GM21825 (cell line): ENCODE measurements around the gene TMCO4.
A peak's percentile ranks its signal among the peaks of the same experiment; 100 is the strongest.
"Not testable (repeated sequence)": the region's sequence is repeated elsewhere in the genome, so short reads cannot be mapped to it uniquely, and the experiment has no call there.

Source experiments
- ATAC-seq: cut with Tn5 transposase; IDR thresholded peaks from one replicate; pipeline ENCODE4 v1.9.1; 2021; ENCODE audit warnings: mild to moderate bottlenecking, moderate library complexity; ENCODE audit not compliant: unreplicated experiment

TMCO4 gene

DNA sequence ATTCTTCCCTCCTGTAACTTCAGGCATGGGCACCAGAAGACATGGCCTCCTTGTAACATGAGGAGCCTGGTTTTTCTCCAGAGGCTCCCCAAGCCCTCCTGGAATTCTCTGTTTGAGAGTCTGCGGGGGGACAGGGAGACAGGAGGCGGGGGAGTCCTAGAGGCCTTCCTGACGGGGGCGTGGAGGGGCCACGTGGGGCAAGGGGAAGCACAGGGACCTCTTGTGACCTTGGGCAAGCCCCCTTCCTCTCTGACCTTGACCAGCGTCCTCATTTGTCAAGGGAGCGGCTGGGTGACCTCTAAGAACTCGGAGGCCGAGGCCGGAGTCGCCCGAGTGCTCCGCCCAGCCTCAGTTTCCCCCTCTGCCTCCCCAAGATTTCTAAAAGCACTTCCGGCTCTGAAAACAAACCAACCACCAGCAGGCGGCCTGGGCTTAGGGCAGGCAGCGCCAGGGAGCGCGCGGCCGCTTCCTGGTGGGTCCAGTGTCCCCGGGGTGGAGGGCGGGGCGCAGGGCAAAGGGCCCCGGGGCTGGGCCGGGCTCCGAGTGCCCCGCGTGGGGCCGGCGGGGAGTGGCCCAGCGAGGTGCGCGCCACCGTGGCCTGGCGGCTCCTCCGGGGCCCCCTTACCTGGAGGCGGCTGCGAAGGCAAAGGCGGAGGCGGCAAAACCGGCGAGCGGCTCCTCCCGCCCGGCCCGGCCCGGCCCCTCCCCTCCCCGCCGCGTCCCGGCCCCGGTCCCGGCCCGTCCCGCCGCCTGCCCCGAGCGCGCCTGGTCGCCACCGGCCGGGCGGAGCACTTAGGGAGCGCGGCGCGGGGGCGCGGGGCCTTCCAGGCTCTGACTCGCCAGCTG, at the start of gene TMCO4:
Gene TMCO4 (minus strand): TSS at position 687 of the 846 bp plus-strand sequence. CDS start 19,158 bp downstream, outside the sequence.
- peak; percentile 50 for ATAC-seq

DNA sequence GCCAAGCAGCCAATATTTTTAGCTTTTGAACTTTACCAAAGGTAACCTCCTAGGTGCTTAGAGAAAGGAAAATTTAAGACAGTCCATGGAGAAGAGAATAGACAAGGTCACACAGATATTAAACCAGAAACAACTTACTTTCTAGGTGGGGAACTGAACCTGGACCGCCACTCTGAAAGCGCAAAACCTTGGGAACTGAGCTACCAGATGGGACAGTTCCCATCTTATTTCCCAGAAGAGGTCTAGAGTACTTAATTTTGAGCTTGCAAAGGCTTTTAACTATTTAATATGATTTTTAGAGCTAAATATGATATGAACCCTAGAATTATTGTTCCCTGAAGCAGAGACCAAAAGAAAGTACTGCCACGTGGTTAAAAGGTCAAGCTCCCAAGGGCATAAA, 49.6 kb upstream of the TMCO4 start:
- not testable (repeated sequence) for ATAC-seq

DNA sequence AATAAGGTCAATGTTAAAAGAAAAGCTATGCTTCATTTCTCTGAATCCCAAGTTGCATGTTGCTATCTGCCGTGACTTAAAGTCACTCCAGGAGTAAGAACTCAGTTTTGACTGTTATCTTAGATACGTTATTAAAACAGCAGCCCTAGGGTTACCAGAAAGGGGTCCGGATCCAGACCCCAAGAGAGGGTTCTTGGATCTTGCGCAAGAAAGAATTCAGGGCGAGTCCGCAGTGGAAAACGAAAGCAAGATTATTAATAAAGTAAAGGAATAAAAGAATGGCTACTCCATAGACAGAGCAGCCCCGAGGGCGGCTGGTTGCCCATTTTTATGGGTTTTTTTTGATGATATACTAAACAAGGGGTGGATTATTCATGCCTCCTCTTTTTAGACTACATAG, 47.6 kb upstream of the TMCO4 start:
- ATAC-seq = not testable (repeated sequence)

DNA sequence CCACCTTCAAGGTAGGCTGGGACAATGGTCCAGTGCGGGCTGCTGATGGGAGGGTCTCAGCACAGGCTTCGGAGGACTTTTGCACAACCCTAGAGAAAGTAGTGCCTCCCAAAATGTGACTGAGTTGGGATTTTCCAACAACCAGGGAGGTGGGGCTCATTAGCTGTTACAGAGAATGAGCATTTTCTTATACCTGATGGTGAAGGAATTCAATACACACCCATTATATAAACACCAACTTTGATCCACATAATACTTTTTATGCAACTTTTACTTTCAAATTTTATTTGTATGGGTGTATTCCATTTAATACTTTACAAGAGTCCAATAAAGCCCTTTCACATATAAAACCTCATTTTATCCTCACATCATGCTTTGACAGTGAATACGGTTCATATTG, 46.6 kb upstream of the TMCO4 start:
- no peak for ATAC-seq

DNA sequence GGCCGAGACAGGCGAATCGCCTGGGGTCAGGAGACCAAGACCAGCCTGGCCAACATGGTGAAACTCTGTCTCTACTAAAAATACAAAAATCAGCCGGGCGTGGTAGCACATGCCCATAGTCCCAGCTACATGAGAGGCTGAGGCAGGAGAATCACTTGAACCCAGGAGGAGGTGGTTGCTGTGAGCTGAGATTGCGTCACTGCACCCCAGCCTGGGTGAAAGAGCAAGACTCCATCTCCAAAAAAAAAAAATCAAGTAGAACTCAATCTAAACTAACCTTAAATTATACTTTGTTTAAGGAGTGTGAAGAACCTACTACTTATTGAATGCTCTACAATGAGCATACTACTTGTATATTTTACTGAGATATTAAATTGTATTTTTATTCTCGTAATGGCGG, 45.8 kb upstream of the TMCO4 start:
- no peak for ATAC-seq

DNA sequence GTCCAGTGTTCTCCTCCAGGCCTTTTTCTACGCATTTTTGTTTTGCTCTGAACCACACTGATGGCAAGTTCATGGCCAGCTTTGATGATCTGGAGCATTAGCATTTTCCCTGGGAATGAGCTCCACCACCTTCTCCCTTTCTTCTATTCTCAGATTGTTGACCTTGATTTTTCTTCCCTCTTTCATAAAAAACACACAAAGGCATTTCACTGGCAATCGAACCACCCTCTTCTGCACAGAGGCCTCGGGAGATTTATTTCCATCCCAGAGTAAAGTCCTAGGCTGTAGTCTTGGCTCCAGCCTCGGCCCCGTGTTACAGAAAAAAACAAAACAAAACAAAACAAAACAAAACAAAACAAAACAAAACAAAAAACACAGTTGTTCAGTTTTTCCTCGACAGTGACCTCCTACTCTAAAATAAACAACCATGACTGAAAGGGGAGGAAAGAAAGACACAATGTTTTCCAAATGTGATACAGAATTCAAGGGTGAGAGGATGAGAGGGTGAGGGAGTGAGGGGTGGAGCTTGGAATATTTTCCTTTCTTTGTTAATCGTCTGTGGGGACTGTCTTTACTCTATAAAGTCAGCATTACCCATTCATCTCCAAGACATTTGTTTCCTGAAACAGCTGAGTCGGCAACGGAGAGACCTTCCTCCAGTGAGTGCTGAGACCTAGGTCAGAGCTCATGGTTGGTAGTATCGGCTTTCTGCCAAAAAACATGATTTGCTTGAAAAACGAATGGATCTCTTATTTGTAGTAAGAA, 45.2 kb upstream of the TMCO4 start:
- ATAC-seq = no peak

DNA sequence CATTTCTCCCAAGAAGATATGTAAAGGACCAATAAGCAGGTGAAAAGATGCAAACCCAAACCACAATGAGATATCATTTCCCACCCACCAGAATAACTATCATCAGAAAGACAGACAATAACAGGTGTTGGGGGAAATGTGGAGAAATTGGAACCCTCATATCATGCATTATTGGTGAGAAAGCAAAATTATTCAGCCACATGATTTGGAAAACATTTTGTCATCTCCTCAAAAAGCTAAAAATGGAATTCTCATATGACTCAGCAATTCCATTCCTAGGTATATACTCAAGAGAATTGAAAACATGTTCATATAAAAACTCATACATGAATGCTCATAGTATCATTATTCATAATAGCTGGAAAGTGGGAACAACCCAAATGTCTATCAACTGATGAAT, 40.5 kb upstream of the TMCO4 start:
- no peak for ATAC-seq

DNA sequence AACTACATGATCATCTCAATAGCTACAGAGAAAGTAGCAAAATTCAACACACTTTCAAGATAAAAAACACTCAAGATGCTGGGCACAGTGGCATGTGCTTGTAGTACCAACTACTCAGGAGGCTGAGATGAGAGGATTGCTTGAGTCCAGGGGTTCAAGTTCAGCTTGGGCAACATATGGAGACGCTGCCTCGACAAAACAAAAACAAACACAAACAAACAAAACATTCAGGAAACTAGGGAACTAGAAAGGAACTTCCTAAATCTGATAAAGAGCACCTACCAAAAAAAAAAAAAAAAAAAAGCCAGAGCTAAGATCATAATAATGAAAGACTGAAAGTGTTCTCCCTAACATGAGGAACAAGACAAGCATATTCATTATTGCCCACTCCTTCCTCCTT, 38.1 kb upstream of the TMCO4 start:
- ATAC-seq = no peak

DNA sequence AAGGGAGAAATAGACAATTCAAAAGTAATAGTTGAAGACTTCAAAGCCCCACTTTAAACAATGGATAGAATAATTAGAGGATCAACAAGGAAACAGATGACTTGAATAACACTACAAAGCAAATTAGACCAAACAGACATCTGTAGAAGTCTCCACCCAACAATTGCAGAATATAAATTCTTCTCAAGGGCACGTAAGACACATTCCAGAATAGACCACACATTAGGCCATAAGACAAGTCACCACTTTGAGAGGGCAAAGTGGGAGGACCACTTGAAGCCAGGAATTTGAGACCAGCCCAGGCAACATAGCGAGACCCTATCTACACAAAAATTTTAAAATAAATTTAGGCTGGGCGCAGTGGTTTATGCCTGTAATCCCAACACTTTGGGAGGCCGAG, 35.9 kb upstream of the TMCO4 start:
- ATAC-seq = no peak

DNA sequence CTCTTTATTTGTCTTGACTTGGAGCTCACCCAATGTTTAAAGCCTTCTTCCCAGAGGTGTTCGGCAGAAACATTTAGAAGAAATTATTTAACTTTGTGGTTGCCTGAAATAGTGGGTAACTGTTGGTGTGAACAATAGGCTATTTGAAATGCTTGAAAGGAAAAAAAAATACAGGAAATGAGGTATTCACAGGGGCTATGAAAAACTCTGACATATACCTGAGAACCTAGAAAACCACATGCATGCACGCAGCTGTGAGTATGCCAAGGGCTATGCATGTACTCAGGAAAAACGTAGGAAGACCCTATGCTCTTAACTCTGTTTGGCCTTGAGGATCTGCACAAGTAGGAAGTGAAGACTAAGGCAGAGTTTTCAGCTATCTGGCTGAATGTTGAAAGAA, 31.7 kb upstream of the TMCO4 start:
- ATAC-seq = no peak

DNA sequence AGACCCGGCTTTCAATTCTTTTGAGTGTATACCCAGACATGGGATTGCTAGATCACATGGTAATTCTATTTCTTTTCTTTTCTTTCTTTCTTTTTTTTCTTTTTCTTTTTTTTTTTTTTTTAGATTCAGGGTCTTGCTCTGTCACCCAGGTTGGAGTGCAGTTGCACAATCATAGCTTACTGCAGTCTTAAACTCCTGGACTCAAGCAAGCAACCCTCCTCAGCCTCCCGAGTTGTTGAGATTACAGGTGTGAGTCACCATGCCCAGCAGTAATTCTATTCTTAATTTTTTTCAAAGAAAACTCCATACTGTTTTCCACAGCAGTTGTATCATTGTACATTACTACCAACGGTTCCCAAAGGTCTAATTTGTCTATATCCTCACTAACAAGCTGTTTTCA, 28.8 kb upstream of the TMCO4 start:
- ATAC-seq = no peak

DNA sequence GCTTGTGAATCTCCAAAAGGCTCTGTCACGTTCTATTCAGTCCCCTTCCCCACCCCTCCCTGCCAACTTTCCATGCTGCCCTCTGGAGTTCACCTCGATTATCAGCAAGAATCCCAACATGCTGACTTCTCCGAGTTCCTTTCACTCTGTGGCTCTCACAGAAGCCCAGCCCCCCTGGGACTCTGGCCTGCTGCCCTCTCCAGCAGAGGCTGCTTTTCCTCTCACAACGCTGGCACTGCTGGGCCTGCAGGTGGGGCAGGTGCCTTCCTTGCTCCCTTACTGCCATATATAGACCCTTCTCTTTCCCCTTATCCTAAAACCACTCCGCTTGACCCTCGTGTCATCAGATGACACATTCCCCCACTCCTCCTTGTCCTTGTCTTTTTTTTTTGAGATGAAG, 25.6 kb upstream of the TMCO4 start:
- no peak for ATAC-seq

DNA sequence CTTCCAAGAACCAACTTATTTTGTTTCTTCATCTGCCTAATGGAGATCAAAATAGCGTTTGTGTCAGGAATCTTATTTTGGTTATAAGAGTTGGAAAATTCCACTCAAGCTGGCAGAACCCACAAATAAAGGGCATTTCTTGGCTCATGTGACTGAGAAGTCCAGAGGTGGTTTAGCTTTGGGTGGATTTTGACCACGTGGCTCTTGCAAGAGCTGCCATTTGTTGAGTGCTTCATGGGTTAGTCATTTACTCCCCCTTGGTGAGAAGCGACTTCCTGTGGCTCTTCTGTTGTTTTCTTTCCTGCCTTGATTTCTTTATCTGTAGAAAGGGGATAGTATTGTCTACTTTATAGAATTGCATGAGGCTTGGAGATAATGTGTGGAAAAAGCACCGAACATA, 24.8 kb upstream of the TMCO4 start:
- no peak for ATAC-seq

DNA sequence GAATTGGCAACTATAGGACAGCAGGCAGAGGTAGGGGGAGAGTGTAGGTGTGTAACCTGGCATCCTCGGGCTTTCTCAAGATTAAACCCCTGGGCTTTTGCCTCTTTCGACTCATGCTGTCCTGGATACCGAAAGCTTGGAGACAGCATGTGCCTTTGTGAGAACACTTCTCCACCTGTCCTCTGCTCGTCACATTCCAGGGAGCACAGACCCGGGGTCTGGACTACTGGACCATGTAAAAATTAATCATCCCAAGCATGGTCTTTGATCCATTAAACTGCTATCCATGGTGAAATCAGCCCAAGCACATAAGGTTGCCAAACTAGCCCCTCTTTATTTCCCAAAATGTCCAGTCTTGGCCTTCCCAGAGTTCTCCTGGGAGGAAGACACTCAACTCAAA, 24.3 kb upstream of the TMCO4 start:
- ATAC-seq = no peak

DNA sequence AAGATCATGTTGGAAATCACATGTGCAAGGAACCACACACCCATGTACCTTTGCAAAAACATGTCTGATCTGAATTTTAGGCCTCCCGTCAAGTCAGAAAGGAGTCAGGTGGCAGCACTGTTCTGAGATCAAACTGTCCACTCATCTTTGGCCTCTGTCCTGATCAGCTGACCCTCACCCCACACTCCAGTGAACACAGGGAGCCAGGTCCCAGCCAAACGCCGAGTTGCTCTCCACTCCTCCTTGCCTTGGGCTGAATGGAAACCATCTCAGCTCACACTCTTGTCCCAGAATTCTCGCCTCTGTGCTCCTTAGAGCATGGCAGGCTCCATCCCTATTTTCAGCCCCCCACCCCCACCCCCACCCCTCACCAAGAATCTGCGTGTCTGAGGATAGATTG, 20.0 kb upstream of the TMCO4 start:
- no peak for ATAC-seq

DNA sequence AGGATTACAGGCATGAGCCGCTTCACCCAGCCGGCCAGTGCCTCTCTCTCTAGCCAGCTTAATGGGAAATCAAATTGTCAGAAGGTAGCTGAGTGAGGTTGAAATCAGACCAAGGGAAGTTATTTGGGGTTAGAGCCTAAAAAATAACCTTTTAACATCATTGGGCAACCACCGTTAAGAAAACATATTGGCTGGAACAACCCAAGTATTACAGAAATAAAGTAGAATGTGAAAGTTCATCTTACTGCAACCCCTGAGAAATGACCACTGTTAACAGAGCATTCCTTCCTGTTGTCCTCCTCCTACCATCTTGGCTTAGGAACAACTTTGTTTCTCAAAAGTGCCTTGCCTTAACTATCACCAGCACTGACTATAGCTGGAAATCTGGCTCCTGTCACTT, 18.6 kb upstream of the TMCO4 start:
- ATAC-seq = no peak

DNA sequence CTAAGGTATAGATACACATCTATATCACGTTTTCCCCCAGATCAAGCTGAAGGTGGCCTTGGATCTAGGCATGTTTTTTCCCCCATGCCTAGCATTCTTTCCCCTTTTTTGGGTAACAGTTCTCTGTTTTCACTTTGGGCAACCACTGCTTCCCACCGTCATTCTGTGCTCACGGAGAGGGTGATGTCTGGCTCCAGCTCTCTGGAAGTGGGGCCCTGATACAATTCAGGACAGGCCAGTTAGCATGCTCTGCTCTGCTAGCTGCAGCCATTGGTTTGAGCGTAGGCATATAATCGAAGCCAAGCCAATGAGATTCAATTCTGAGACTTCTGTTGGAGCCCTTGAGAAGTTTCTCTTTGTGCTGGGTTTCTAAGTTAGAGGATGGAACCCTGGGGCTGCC, 17.4 kb upstream of the TMCO4 start:
- ATAC-seq = no peak

DNA sequence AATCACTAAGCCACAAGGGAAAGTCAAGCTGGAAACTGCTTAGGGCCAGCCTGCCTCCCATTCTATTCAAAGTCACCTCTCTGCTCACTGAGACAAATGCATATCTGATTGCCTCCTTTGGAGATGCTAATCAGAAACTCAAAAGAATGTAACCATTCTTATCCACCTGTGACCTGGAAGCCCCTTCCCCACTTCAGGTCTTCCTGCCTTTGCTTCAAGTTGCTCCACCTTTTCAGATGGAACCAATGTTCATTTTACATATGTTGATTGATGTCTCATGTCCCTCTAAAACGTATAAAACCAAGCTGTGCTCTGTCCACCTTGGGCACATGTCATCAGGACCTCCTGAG, 17.0 kb upstream of the TMCO4 start:
- not testable (repeated sequence) for ATAC-seq

DNA sequence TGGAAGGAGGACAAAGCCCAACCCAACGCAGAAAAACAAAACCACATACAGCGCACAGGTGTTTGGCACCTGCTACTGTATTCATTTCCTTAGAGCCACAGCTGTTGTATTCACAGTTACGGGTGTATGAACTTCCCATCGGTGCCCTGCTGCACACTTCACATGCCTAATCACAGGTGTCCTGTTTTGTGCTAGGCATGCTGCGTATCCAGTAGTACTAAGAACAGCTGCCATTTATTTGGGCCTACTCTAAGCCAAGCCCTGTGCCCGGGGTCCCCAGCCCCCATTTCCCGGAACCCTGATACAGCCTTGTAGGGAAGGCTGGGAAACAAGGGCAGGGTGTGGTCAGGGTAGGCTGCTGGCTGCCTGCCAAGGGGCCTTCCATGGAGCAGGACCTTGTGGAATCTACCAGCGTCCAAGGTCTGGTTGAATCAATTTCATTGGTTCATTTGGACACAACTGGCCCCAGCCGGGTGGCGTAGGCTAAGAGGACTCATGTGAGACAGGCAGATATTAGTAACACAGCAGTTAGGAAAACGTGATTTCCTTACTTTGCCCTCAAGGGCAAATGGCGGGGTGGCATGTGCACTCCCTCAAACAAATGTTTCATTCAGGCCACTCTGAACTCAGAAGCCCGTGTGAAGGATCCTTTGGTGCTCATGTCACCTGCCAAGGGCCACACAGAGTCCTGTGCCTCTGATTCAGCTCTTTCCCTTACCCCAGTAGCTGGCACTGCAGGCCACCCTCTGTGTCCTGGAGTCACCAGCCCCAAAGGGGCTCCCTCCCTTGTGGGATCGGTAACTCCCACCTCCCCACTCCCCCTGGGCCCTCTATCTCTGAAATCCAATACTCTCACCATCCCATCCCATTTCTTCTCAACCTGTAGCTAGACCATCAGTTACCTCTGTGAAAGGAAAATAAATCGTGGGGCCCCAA, 16.4 kb upstream of the TMCO4 start:
- ATAC-seq = no peak

DNA sequence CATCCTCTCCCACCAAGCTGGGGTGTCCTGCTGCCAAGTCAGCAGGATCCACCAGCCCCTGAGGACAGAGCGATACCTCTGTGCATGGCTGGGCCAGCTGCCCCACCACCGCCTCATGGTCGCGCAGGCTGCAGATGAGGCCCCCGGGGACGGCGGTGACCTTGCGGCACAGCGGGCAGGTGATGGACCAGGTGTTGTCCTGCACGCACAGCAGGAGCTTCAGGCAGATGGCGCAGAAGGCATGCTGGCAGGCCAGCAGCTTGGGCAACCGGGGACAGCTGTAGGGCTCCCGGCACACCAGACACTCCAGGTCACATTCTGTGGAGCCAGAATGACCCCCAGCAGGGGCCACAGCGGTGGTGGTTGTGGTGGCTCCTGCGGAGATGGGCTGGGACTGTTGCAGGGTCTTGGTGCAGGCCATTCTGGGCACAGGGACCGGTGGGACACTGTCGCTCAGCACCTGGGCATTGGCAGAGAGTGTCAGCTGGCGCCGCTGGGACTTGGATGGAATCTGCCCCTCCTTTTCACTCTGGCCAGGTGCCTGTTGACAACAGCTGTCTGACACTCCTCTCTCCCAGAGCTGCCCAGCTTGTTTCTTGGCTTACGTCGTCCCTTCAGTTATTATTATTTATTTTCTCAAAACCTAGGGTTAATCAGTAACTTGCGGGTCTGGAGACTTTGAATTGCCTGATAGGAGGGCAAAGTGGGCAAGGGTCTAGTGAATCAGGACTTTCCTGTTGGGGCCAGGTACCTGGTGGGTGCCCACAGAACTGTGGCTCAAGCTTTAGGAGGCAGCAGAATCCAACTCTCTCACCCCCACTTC, 15.2 kb upstream of the TMCO4 start, which contains the start of gene RNF186:
Gene RNF186 (minus strand): TSS at position 603 of the 823 bp plus-strand sequence. CDS start 182 bp downstream, at position 421.
- no peak for ATAC-seq
